ENCODE data around the gene FKBP14.

- TF ChIP-seq, protein P1, sequence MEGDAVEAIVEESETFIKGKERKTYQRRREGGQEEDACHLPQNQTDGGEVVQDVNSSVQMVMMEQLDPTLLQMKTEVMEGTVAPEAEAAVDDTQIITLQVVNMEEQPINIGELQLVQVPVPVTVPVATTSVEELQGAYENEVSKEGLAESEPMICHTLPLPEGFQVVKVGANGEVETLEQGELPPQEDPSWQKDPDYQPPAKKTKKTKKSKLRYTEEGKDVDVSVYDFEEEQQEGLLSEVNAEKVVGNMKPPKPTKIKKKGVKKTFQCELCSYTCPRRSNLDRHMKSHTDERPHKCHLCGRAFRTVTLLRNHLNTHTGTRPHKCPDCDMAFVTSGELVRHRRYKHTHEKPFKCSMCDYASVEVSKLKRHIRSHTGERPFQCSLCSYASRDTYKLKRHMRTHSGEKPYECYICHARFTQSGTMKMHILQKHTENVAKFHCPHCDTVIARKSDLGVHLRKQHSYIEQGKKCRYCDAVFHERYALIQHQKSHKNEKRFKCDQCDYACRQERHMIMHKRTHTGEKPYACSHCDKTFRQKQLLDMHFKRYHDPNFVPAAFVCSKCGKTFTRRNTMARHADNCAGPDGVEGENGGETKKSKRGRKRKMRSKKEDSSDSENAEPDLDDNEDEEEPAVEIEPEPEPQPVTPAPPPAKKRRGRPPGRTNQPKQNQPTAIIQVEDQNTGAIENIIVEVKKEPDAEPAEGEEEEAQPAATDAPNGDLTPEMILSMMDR (IDR thresholded peaks at IDR 0.05 in 8 of 11, conservative IDR thresholded peaks at IDR 0.05 in 3 of 11) = no peak
- TF ChIP-seq POLR2A (IDR thresholded peaks at IDR 0.05) (no peak), POLR2AphosphoS5 (IDR thresholded peaks at IDR 0.05) (no peak)
Measured at GRCh38 chr7:30005464-30005863, 21.0 kb downstream of the FKBP14 start.
